Activated T-helper 2 cell treated with anti-CD3 and anti-CD28 coated beads, Interferon-gamma antibody, Interleukin-2, Interleukin-4, amounts not matched to agents 10 μg/mL and 5 μg/mL and 100 μg/mL, durations not matched to agents 14 hours and 24 hours and 36 hours (primary cell): ENCODE measurements around the gene VCAN. TPM values are rescaled to one million over a fixed set of nuclear protein-coding genes. Genes with fewer than 3 reads are reported as not detected.

ENCODE experiments used
- total RNA-seq: library from RNA; stranded (reverse); gene quantifications from 2 replicates; pipeline ENCODE4 v1.2.3, GENCODE V29; 2022

The VCAN gene
- total RNA-seq, 1 donor from 2014 or later: not detected

Other genes starting within 250 kb of the VCAN start
- not detected in 2 replicates for gene HAPLN1, start 249.1 kb downstream of the VCAN start, total RNA-seq